Epidermal melanocyte (primary cell): Measurements from ENCODE around the gene PPP1R8.
A peak's percentile ranks its signal among the peaks of the same experiment; 100 is the strongest.

Experiments used
- DNase-seq: peaks from one replicate; pipeline ENCODE4 v3.0.0; 2011; ENCODE audit warnings: low spot score; ENCODE audit not compliant: insufficient read length

PPP1R8 gene

GRCh38 chr1:27872059-27872801 is 41.6 kb downstream of the PPP1R8 start, which contains the start of gene THEMIS2:
Gene THEMIS2 (plus strand): TSS chr1:27872544. CDS start chr1:27872572, 28 bp downstream.
- DNase-seq: peak; percentile 36

GRCh38 chr1:27872802-27873551 is 42.4 kb downstream of the PPP1R8 start:
- no peak for DNase-seq

- DNase-seq: no peak
These were observed 43.2 kb downstream of the PPP1R8 start for GRCh38 chr1:27873671-27874384.

- no peak for DNase-seq
These were observed 45.9 kb downstream of the PPP1R8 start for GRCh38 chr1:27876341-27877114.

GRCh38 chr1:27877115-27877416 is 46.5 kb downstream of the PPP1R8 start:
- DNase-seq: no peak

- DNase-seq: no peak
These were observed 47.5 kb downstream of the PPP1R8 start for GRCh38 chr1:27878039-27878438.

GRCh38 chr1:27878787-27879335 is 48.3 kb downstream of the PPP1R8 start:
- no peak for DNase-seq

- no peak for DNase-seq
These were observed 48.9 kb downstream of the PPP1R8 start for GRCh38 chr1:27879374-27880082.

GRCh38 chr1:27882543-27882903 is 51.9 kb downstream of the PPP1R8 start:
- no peak for DNase-seq

GRCh38 chr1:27883536-27883935 is 53.0 kb downstream of the PPP1R8 start:
- DNase-seq: no peak

GRCh38 chr1:27884006-27884954 is 53.7 kb downstream of the PPP1R8 start:
- DNase-seq: no peak

- no peak for DNase-seq
These were observed 54.5 kb downstream of the PPP1R8 start for GRCh38 chr1:27885114-27885528.

- DNase-seq: no peak
These were observed 55.2 kb downstream of the PPP1R8 start for GRCh38 chr1:27885621-27886352.

GRCh38 chr1:27886353-27886679 is 55.7 kb downstream of the PPP1R8 start:
- DNase-seq: no peak

- DNase-seq: no peak
These were observed 56.2 kb downstream of the PPP1R8 start for GRCh38 chr1:27886744-27887143.

- DNase-seq: no peak
These were observed 56.8 kb downstream of the PPP1R8 start for GRCh38 chr1:27887215-27888021.

GRCh38 chr1:27889506-27889905 is 58.9 kb downstream of the PPP1R8 start:
- no peak for DNase-seq
